Fibroblast of villous mesenchyme (primary cell): Measurements from ENCODE around the gene U2AF1L4. TPM values are rescaled to one million over a fixed set of nuclear protein-coding genes. Genes with fewer than 3 reads are reported as not detected.

ENCODE experiments used
- DNase-seq: peaks from one replicate; pipeline ENCODE4 v3.0.0-alpha.2; 2010; ENCODE audit warnings: low read depth
- H3K4me3 ChIP-seq: 2 replicates; pipeline ENCODE4 v1.5.1; 2011; ENCODE audit warnings: low read depth, mild to moderate bottlenecking, low read length
- total RNA-seq: library from RNA; depleted of rRNA; stranded (reverse); fragments of >200 nt; gene quantifications from 2 replicates; pipeline ENCODE4 v1.2.3, GENCODE V29; 2012
- TF ChIP-seq, protein P1 (sequence below): IDR thresholded peaks from 2 replicates; pipeline ENCODE4 v1.5.1; 2012; ENCODE audit warnings: low read depth, mild to moderate bottlenecking, low read length; ENCODE audit not compliant: insufficient read depth

Gene U2AF1L4
- total RNA-seq, 1 donor, result 4.7 TPM

DNA sequence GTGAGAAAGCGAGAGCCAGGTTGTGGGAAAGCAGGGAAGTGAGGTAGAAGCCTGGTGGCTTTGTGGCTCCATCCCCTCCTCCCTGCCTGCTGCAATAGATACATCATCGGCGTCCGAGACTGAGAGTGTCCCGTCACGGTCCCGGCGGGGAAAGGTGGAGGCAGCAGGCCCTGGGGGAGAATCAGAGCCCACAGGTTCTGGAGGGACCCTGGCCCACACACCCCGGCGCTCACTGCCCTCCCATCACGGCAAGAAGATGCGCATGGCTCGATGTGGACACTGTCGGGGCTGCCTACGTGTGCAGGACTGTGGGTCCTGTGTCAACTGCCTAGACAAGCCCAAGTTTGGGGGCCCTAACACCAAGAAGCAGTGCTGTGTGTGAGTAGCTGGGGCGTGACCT is 22.3 kb downstream of the U2AF1L4 start:
- TF ChIP-seq, protein P1, sequence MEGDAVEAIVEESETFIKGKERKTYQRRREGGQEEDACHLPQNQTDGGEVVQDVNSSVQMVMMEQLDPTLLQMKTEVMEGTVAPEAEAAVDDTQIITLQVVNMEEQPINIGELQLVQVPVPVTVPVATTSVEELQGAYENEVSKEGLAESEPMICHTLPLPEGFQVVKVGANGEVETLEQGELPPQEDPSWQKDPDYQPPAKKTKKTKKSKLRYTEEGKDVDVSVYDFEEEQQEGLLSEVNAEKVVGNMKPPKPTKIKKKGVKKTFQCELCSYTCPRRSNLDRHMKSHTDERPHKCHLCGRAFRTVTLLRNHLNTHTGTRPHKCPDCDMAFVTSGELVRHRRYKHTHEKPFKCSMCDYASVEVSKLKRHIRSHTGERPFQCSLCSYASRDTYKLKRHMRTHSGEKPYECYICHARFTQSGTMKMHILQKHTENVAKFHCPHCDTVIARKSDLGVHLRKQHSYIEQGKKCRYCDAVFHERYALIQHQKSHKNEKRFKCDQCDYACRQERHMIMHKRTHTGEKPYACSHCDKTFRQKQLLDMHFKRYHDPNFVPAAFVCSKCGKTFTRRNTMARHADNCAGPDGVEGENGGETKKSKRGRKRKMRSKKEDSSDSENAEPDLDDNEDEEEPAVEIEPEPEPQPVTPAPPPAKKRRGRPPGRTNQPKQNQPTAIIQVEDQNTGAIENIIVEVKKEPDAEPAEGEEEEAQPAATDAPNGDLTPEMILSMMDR, result no peak
- no peak overlapping the region for H3K4me3 ChIP-seq
- DNase-seq, result no peak

DNA sequence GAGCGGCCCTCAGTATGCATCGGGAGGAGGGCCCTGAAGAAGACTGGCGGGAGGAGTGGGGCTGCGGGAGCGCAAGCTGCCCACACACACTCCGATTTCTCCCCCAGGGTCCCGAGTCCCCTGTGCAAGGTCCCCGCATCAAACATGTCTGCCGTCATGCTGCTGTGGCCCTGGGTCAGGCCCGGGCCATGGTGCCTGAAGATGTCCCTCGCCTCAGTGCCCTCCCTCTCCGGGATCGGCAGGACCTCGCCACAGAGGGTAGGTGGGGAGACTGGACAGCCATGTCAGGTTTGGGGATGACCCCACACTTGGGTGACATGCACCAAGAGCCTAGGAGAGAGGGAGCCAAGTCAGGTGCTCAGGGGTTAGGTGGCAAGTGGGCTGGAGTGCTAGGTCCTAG is 22.8 kb downstream of the U2AF1L4 start:
- no peak for DNase-seq
- no peak overlapping the region for H3K4me3 ChIP-seq
- TF ChIP-seq, protein P1, result no peak

DNA sequence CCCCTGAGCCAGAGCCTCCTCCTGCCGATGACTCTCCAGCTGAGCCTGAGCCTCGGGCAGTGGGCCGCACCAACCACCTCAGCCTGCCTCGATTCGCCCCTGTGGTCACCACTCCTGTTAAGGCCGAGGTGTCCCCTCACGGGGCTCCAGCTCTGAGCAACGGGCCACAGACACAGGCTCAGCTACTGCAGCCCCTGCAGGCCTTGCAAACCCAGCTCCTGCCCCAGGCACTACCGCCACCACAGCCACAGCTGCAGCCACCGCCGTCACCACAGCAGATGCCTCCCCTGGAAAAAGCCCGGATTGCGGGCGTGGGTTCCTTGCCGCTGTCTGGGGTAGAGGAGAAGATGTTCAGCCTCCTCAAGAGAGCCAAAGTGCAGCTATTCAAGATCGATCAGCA is 23.8 kb downstream of the U2AF1L4 start:
- no peak for DNase-seq
- H3K4me3 ChIP-seq, result no peak overlapping the region
- TF ChIP-seq, protein P1, result no peak

DNA sequence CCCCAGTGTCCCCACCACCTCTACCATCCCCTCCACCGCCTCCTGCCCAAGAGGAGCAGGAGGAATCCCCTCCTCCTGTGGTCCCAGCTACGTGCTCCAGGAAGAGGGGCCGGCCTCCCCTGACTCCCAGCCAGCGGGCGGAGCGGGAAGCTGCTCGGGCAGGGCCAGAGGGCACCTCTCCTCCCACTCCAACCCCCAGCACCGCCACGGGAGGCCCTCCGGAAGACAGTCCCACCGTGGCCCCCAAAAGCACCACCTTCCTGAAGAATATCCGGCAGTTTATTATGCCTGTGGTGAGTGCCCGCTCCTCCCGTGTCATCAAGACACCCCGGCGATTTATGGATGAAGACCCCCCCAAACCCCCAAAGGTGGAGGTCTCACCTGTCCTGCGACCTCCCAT is 24.6 kb downstream of the U2AF1L4 start:
- TF ChIP-seq, protein P1, result no peak
- no peak for DNase-seq
- no peak overlapping the region for H3K4me3 ChIP-seq

DNA sequence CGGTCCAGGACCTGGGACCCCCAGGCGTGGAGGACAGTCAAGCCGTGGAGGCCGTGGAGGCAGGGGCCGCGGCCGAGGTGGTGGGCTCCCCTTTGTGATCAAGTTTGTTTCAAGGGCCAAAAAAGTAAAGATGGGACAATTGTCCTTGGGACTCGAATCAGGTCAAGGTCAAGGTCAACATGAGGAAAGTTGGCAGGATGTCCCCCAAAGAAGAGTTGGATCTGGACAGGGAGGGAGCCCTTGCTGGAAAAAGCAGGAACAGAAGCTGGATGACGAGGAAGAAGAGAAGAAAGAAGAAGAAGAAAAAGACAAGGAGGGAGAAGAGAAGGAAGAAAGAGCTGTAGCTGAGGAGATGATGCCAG is 25.1 kb downstream of the U2AF1L4 start:
- H3K4me3 ChIP-seq, result no peak overlapping the region
- TF ChIP-seq, protein P1, result no peak
- no peak for DNase-seq

DNA sequence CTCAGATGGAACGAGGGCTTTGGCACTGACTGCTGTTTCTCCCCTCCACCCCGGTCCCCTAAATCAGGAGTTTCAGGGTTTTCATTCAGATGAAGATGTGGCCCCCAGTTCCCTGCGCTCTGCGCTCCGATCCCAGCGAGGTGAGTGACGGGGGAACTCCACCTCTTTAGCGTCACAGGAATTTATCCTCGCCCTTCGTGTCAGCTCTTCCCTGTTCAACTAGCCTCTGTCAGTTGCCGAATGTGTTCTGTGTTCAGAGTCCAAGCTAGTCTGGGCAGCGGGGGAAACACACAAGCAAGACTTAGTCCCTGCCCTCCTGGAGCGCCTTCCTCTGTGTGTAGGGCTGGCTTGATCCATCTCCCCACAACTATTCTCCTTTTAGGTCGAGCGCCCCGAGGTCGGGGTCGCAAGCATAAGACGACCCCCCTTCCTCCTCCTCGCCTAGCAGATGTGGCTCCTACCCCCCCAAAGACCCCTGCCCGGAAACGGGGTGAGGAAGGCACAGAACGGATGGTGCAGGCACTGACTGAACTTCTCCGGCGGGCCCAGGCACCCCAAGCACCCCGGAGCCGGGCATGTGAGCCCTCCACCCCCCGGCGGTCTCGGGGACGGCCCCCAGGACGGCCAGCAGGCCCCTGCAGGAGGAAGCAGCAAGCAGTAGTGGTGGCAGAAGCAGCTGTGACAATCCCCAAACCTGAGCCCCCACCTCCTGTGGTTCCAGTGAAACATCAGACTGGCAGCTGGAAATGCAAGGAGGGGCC is 25.6 kb downstream of the U2AF1L4 start:
- TF ChIP-seq, protein P1, result no peak
- peak overlapping the region; percentile 70 for H3K4me3 ChIP-seq
- DNase-seq, result no peak

DNA sequence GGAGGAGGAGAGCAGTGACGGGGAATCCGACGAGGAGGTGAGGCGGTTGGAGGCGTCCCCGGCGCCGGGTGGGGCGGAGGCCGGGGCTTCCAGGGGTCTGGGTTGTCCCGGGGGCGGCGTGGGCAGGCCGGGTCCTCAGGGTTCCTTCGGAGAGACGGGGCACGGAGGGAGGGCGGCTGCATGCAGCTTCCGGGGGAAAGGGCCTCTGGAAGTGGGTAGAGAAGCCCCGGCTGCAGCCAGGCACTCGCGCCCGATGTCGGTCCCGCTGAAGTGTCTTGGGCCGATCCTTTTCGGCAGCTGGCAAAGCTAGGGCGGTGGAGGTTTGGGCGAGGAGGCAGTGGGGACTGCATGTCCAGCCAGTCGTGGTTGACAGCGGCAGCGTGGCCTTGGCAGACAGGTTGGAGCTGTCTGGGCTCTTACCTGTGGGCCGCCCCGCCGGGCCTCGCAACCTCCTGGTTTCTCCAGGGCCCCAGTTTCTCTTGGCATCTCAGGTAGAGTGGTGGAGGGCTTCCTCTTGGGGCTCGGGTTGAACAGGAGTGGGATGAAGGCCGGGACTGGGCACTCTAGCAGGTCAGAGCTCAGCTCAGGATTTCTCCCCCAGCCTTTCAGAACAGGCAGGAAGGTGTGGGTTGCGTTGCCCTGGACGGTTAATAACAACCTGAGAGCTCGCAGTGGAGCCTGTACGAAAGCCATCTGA is 26.7 kb downstream of the U2AF1L4 start:
- DNase-seq, result peak; percentile 17
- TF ChIP-seq, protein P1, result no peak
- H3K4me3 ChIP-seq, result peak overlapping the region; percentile 70
